ENCODE results near the gene CREB1. TPM values are rescaled to one million over a fixed set of nuclear protein-coding genes. Genes with fewer than 3 reads are reported as not detected.
"Not testable (repeated sequence)": the region's sequence is repeated elsewhere in the genome, so short reads cannot be mapped to it uniquely, and the experiment has no call there.

The CREB1 gene
- total RNA-seq (2014; rRNA removed; shearing (Covaris generic)): 31.1 and 47.7 TPM in 2 replicates
- 29.6 and 41.5 TPM in 2 replicates for polyA plus RNA-seq (2015; cell fraction: cytosol; rRNA removed)
- 48.7 and 58.6 TPM in 2 replicates for polyA plus RNA-seq (2015; cell fraction: nucleus; rRNA removed)

GRCh38 chr2:207529330-207530159, at the start of gene CREB1:
Gene CREB1, plus strand, starts transcription at chr2:207529962. Its CDS starts 25,674 bp downstream, at chr2:207555636.
- peak; percentile 98 for DNase-seq (ENCODE audit: low read depth)

- no peak for DNase-seq (ENCODE audit: low read depth)
These were observed 49.2 kb upstream of the CREB1 start for GRCh38 chr2:207480521-207481040.

GRCh38 chr2:207481924-207482323, 47.8 kb upstream of the CREB1 start:
- DNase-seq (ENCODE audit: low read depth): no peak

- no peak for DNase-seq (ENCODE audit: low read depth)
These were observed 47.1 kb upstream of the CREB1 start for GRCh38 chr2:207482630-207483029.

- no peak for DNase-seq (ENCODE audit: low read depth)
These were observed 46.7 kb upstream of the CREB1 start for GRCh38 chr2:207483066-207483465.

GRCh38 chr2:207483477-207483876, 46.3 kb upstream of the CREB1 start:
- DNase-seq (ENCODE audit: low read depth): no peak

- DNase-seq (ENCODE audit: low read depth): no peak
These were observed 45.0 kb upstream of the CREB1 start for GRCh38 chr2:207484444-207485391.

GRCh38 chr2:207487650-207488311, 42.0 kb upstream of the CREB1 start:
- DNase-seq (ENCODE audit: low read depth): peak; percentile 97

GRCh38 chr2:207489251-207489650, 40.5 kb upstream of the CREB1 start:
- no peak for DNase-seq (ENCODE audit: low read depth)

GRCh38 chr2:207490441-207490840, 39.3 kb upstream of the CREB1 start:
- no peak for DNase-seq (ENCODE audit: low read depth)

GRCh38 chr2:207491086-207491485, 38.7 kb upstream of the CREB1 start:
- DNase-seq (ENCODE audit: low read depth): no peak

GRCh38 chr2:207491956-207492355, 37.8 kb upstream of the CREB1 start:
- DNase-seq (ENCODE audit: low read depth): no peak

GRCh38 chr2:207492461-207492860, 37.3 kb upstream of the CREB1 start:
- no peak for DNase-seq (ENCODE audit: low read depth)

- DNase-seq (ENCODE audit: low read depth): no peak
These were observed 35.6 kb upstream of the CREB1 start for GRCh38 chr2:207494137-207494536.

GRCh38 chr2:207496936-207497335, 32.8 kb upstream of the CREB1 start:
- not testable (repeated sequence) for DNase-seq (ENCODE audit: low read depth)

- no peak for DNase-seq (ENCODE audit: low read depth)
These were observed 32.2 kb upstream of the CREB1 start for GRCh38 chr2:207497596-207497995.

GRCh38 chr2:207498427-207498826, 31.3 kb upstream of the CREB1 start:
- DNase-seq (ENCODE audit: low read depth): no peak

- no peak for DNase-seq (ENCODE audit: low read depth)
These were observed 30.6 kb upstream of the CREB1 start for GRCh38 chr2:207499114-207499513.

- DNase-seq (ENCODE audit: low read depth): no peak
These were observed 27.8 kb upstream of the CREB1 start for GRCh38 chr2:207501802-207502576.

GRCh38 chr2:207502577-207503198, 27.1 kb upstream of the CREB1 start:
- DNase-seq (ENCODE audit: low read depth): no peak
